GM12878 (cell line): Measurements from ENCODE around the gene NRM. TPM values are rescaled to one million over a fixed set of nuclear protein-coding genes. Genes with fewer than 3 reads are reported as not detected.

Experiments used
- BACH1 ChIP-seq: fragments of 450-650 bp; IDR thresholded peaks from 2 replicates; pipeline ENCODE4 v1.6.1; 2017; ENCODE audit warnings: mild to moderate bottlenecking, borderline replicate concordance
- BHLHE40 ChIP-seq, 2 experiments: fragments of 450-650 bp in 1 of 2; IDR thresholded peaks; 2 replicates each; pipeline ENCODE4 v1.6.1; 2011 to 2017; ENCODE audit warnings: low read depth in 2 of 2, borderline replicate concordance in 1 of 2, improper control_type of control experiment in 1 of 2, low read length in 1 of 2, mild to moderate bottlenecking in 1 of 2
- CHD1 ChIP-seq: IDR thresholded peaks from 2 replicates; pipeline ENCODE4 v1.6.1; 2012; ENCODE audit warnings: low read depth, low read length, improper control_type of control experiment
- CHD2 ChIP-seq: IDR thresholded peaks from 2 replicates; pipeline ENCODE4 v1.6.1; 2011; ENCODE audit warnings: low read depth, low read length, improper control_type of control experiment, borderline replicate concordance
- E2F8 ChIP-seq: fragments of 450-650 bp; IDR thresholded peaks from 2 replicates; pipeline ENCODE4 v1.6.1; 2018; ENCODE audit warnings: mild to moderate bottlenecking, low read depth, moderate library complexity; ENCODE audit not compliant: partially characterized antibody
- HDAC2 ChIP-seq: fragments of 200-600 bp; sonication (generic); IDR thresholded peaks from 2 replicates; pipeline ENCODE4 v1.6.1; 2017
- JUNB ChIP-seq: IDR thresholded peaks from 2 replicates; pipeline ENCODE4 v1.6.1; 2016; ENCODE audit warnings: antibody characterized with exemption, mild to moderate bottlenecking
- LARP7 ChIP-seq: fragments of 450-650 bp; IDR thresholded peaks from 2 replicates; pipeline ENCODE4 v1.6.1; 2017; ENCODE audit warnings: mild to moderate bottlenecking
- MLLT1 ChIP-seq: fragments of 450-650 bp; IDR thresholded peaks from 2 replicates; pipeline ENCODE4 v1.6.1; 2016; ENCODE audit warnings: mild to moderate bottlenecking
- NFYB ChIP-seq: IDR thresholded peaks from 2 replicates; pipeline ENCODE4 v1.6.1; 2011; ENCODE audit warnings: low read depth, mild to moderate bottlenecking, low read length, improper control_type of control experiment, moderate library complexity; ENCODE audit not compliant: insufficient read depth
- PAX5 ChIP-seq: IDR thresholded peaks from 2 replicates; pipeline ENCODE4 v1.6.1; 2011; ENCODE audit warnings: low read depth, low read length, borderline replicate concordance
- POU2F2 ChIP-seq: IDR thresholded peaks from 3 replicates; pipeline ENCODE4 v1.6.1; 2011; ENCODE audit warnings: low read depth, mild to moderate bottlenecking, low read length, borderline replicate concordance
- RELA ChIP-seq: fragments of 450-650 bp; IDR thresholded peaks from 2 replicates; pipeline ENCODE4 v1.8.0; 2014; ENCODE audit warnings: borderline replicate concordance; ENCODE audit not compliant: partially characterized antibody
- SP1 ChIP-seq: IDR thresholded peaks from one replicate; pipeline ENCODE4 v1.6.1; 2011; ENCODE audit warnings: low read depth, low read length
- SREBF2 ChIP-seq: IDR thresholded peaks from 2 replicates; pipeline ENCODE4 v1.6.1; 2012; ENCODE audit warnings: mild to moderate bottlenecking, low read length
- SUPT20H ChIP-seq: IDR thresholded peaks from 2 replicates; pipeline ENCODE4 v1.6.1; 2011; ENCODE audit warnings: low read depth, mild to moderate bottlenecking, low read length, moderate library complexity, borderline replicate concordance; ENCODE audit not compliant: control insufficient read depth
- TARDBP ChIP-seq: IDR thresholded peaks from 2 replicates; pipeline ENCODE4 v1.6.1; 2016; ENCODE audit warnings: borderline replicate concordance
- ZBED1 ChIP-seq: IDR thresholded peaks from 2 replicates; pipeline ENCODE4 v1.6.1; 2016; ENCODE audit warnings: borderline replicate concordance
- ZNF622 ChIP-seq: fragments of 450-650 bp; IDR thresholded peaks from 2 replicates; pipeline ENCODE4 v1.6.1; 2017; ENCODE audit warnings: mild to moderate bottlenecking, inconsistent platforms
- polyA plus RNA-seq, 11 experiments: library from polyadenylated mRNA; depleted of rRNA in 4 of 11; unstranded in 6 of 11; stranded (reverse) in 5 of 11; fragments of >200 nt; fragmentation: Nextera tagmentation in 4 of 11; fragmentation: Illumina TruSeq in 1 of 11; extraction: Ambion mirVana in 4 of 11; extraction: Trizol in 1 of 11; gene quantifications; 1 replicate in 1 of 11; 2 replicates in 10 of 11; pipeline versions ENCODE4 v1.2.1 to v1.2.3, GENCODE V29; 2011 to 2016; ENCODE audit warnings: inconsistent platforms in 2 of 11, missing spikeins in 2 of 11, low read depth in 1 of 11
- total RNA-seq, 4 experiments: library from RNA; depleted of rRNA in 3 of 4; stranded (reverse); fragments of >200 nt in 3 of 4; fragmentation: Illumina TruSeq in 1 of 4; extraction: Trizol in 1 of 4; gene quantifications; 2 replicates each; pipeline versions ENCODE4 v1.2.1 to v1.2.3, GENCODE V29; 2013 to 2021
- TF ChIP-seq, protein P1 (sequence below): fragments of 450-650 bp; IDR thresholded peaks from 2 replicates; pipeline ENCODE4 v1.6.1; 2016; ENCODE audit warnings: mild to moderate bottlenecking
- TF ChIP-seq, protein P2 (sequence below): IDR thresholded peaks from 2 replicates; pipeline ENCODE4 v1.6.1; 2011; ENCODE audit warnings: low read depth, low read length, improper control_type of control experiment, borderline replicate concordance
- TF ChIP-seq, protein P3 (sequence below): fragments of 150-350 bp; IDR thresholded peaks from 2 replicates; pipeline ENCODE4 v1.6.1; 2014; ENCODE audit warnings: mild to moderate bottlenecking, low read depth, low read length

NRM gene
- total and polyA plus RNA-seq, 10 of the 15 experiments (the other 5 are each of a cell fraction or from before 2014, with no cell fraction given) = 15.4 to 46.7 (median 29.0) TPM

DNA sequence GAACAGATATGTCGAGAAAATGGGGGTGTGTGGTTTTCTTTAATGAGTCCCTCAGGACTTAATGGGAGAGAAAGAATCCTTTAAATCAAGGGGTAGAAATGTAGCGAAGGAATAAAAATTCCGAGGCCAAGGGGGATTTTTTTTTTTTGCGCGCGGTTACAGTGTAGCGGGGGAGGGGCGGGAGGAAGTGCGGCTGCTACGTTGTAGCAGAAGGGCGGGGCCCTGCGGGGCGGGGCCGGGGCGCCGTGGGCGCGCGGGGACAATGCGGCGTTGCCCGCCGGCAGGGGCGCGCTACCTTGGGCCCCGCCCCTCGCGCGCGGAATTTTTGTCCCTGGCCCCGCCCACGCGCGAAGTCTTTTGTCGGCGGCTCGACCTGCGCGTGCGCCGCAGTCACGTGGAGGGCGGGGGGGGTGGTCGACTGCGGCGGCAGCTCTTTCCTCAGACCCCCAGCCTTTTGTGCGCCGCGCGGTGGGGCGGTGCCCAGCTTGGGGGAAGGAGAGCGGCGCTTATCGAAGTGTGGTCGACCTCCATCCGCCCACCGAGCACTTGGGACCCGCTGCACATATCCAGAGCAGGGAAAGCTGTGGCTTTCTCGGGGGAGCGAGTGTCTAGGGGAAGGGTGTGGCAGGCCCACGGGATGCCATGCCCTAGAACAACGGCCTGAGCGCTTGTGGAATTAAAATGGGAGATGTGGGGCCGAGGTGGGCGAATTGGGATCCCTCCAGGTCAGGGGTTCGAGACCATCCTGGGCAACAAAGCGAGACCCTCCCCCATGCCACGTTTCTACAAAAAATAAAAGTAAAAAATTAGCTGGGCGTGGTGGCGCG is 30.6 kb upstream of the NRM start (continued):
- TF ChIP-seq E2F8 (peak; percentile 68), SP1 (peak; percentile 62), POU2F2 (peak; percentile 63; the same call in 1 of the 3 replicates), SUPT20H (no peak), LARP7 (peak; percentile 87), BHLHE40 (IDR thresholded peaks at IDR 0.05; ENCODE audit: borderline replicate concordance in 1 of 2, low read depth in 2 of 2, low read length in 1 of 2) (peak; percentile 89 to 97), JUNB (no peak), BACH1 (peak; percentile 99), MLLT1 (0 out of 2 replicates have a peak, but pooled peaks have one; percentile 16), NFYB (no peak), PAX5 (0 out of 2 replicates have a peak, but pooled peaks have one; percentile 29), ZNF622 (no peak), CHD1 (0 out of 2 replicates have a peak, but pooled peaks have one; percentile 29), SREBF2 (no peak), CHD2 (peak; percentile 87), ZBED1 (peak; percentile 14; the same call in 1 of the 2 replicates), HDAC2 (no peak), RELA (peak; percentile 45), TARDBP (no peak)
- TF ChIP-seq, protein P1, sequence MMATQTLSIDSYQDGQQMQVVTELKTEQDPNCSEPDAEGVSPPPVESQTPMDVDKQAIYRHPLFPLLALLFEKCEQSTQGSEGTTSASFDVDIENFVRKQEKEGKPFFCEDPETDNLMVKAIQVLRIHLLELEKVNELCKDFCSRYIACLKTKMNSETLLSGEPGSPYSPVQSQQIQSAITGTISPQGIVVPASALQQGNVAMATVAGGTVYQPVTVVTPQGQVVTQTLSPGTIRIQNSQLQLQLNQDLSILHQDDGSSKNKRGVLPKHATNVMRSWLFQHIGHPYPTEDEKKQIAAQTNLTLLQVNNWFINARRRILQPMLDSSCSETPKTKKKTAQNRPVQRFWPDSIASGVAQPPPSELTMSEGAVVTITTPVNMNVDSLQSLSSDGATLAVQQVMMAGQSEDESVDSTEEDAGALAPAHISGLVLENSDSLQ = no peak
- TF ChIP-seq, protein P2, sequence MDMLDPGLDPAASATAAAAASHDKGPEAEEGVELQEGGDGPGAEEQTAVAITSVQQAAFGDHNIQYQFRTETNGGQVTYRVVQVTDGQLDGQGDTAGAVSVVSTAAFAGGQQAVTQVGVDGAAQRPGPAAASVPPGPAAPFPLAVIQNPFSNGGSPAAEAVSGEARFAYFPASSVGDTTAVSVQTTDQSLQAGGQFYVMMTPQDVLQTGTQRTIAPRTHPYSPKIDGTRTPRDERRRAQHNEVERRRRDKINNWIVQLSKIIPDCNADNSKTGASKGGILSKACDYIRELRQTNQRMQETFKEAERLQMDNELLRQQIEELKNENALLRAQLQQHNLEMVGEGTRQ = peak; percentile 87
- TF ChIP-seq, protein P3, sequence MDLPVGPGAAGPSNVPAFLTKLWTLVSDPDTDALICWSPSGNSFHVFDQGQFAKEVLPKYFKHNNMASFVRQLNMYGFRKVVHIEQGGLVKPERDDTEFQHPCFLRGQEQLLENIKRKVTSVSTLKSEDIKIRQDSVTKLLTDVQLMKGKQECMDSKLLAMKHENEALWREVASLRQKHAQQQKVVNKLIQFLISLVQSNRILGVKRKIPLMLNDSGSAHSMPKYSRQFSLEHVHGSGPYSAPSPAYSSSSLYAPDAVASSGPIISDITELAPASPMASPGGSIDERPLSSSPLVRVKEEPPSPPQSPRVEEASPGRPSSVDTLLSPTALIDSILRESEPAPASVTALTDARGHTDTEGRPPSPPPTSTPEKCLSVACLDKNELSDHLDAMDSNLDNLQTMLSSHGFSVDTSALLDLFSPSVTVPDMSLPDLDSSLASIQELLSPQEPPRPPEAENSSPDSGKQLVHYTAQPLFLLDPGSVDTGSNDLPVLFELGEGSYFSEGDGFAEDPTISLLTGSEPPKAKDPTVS = no peak
